Smooth muscle cell of bladder (primary cell): ENCODE data around the gene PSD2. TPM values are rescaled to one million over a fixed set of nuclear protein-coding genes. Genes with fewer than 3 reads are reported as not detected.

Source experiments
- total RNA-seq: library from RNA; depleted of rRNA; stranded (reverse); fragments of >200 nt; gene quantifications from 2 replicates; pipeline ENCODE4 v1.2.3, GENCODE V29; 2014

PSD2 gene
- under 0.01 TPM in 2 replicates for total RNA-seq

DNA sequence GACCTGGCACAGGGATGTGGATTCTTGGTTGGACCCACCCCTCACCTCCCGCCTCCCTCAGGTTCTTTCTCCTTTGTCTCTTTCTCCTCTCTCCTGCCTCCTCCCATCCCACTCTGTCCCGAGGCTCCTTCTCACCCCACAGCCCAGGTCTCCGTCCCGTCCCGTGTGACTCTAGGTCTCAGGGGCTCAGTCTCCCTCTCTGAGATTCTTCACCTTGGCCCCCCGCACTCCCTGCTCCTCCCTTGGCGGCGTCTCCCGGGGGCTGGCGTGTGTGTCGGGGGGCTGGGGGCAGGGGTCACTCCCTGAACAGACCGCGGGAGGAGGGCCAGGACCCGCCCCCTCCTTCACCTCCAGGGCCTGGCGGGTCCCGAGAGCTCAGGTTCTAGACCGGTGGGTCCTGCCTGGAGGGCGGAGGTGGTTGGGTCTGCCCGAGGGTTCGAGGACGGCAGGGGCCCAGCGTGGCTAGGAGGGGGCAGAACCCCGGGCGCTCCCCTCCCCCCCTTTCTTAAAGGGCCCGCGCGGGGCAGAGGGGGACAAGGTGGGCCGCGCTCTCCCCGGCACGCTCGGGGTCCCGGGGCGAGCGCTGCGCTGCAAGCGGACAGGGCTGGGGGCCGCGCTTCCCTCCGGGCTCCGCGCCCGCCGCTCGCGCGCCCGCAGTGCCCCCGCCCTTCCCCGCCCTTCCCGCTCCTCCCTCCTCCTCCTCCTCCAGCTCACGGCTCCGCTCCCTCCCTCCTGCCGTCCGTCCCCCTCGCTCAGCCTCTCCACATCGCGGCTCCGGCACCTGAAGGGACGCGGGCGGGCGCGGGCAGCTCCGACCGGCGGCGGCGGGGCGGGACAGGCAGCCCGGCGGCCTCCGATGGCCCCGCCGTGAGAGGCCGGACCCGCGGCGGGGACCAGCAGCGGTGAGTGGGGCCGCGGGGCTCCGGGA, at the start of gene PSD2:
TSS of gene PSD2 (plus strand) at position 735 of the 928 bp plus-strand sequence. CDS start 13,633 bp downstream, outside the sequence.

Other genes starting within 250 kb of the PSD2 start
- gene UBE2D2, start 234.5 kb upstream of the PSD2 start, total RNA-seq: 39.3 and 43.4 TPM in 2 replicates
- 41.7 and 64.5 TPM in 2 replicates for gene CXXC5, start 147.5 kb upstream of the PSD2 start, total RNA-seq
- 0.18 and 0.28 TPM in 2 replicates for gene NRG2, start 247.5 kb downstream of the PSD2 start, total RNA-seq